ENCODE measurements around the gene MYH14.
A peak's percentile ranks its signal among the peaks of the same experiment; 100 is the strongest.

Gene MYH14

GRCh38 chr19:50195224-50195623 is 8.2 kb upstream of the MYH14 start:
- DNase-seq (ENCODE audit: low spot score): no peak

- DNase-seq (ENCODE audit: low spot score): no peak
Measured at GRCh38 chr19:50196322-50196932, 7.0 kb upstream of the MYH14 start.

GRCh38 chr19:50197348-50197747 is 6.1 kb upstream of the MYH14 start:
- DNase-seq (ENCODE audit: low spot score): no peak

GRCh38 chr19:50198431-50199258 is 4.8 kb upstream of the MYH14 start:
- DNase-seq (ENCODE audit: low spot score): peak; percentile 53

DNA sequence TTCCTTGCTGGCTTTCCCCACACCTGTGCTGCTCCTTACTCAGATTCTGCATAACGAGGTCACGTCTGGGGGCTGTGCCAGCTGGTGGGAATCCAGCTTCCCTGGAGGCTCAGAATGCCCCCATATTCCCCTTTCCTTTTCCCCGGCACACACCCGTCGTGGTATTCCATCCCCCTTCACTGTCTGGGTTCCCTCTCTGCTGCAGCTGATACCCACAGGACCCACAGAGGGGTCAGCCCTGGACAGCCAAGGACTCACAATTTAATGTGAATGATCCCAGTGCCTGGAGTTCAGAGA is 4.2 kb upstream of the MYH14 start:
- no peak for DNase-seq (ENCODE audit: low spot score)

- peak; percentile 38 for DNase-seq (ENCODE audit: low spot score)
Measured at GRCh38 chr19:50202386-50202785, 1.0 kb upstream of the MYH14 start.

DNA sequence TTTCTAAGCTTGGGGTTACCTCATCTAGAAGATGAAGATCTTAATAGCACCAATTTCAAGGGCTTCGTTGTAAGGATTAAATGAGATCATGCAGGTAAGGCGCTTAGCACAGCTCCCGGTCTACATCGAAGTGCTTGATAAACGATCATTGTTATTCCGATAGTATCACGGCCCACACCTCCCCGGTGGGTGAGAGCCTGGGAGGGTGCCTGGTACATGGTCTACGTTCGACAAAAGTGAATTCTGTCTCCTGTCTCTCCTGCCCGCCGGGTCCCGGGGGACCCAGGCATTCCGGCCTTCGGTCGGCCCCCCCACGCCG is 501 bp upstream of the MYH14 start:
- no peak for DNase-seq (ENCODE audit: low spot score)

GRCh38 chr19:50204081-50204428 is 633 bp downstream of the MYH14 start:
- DNase-seq (ENCODE audit: low spot score): no peak

DNA sequence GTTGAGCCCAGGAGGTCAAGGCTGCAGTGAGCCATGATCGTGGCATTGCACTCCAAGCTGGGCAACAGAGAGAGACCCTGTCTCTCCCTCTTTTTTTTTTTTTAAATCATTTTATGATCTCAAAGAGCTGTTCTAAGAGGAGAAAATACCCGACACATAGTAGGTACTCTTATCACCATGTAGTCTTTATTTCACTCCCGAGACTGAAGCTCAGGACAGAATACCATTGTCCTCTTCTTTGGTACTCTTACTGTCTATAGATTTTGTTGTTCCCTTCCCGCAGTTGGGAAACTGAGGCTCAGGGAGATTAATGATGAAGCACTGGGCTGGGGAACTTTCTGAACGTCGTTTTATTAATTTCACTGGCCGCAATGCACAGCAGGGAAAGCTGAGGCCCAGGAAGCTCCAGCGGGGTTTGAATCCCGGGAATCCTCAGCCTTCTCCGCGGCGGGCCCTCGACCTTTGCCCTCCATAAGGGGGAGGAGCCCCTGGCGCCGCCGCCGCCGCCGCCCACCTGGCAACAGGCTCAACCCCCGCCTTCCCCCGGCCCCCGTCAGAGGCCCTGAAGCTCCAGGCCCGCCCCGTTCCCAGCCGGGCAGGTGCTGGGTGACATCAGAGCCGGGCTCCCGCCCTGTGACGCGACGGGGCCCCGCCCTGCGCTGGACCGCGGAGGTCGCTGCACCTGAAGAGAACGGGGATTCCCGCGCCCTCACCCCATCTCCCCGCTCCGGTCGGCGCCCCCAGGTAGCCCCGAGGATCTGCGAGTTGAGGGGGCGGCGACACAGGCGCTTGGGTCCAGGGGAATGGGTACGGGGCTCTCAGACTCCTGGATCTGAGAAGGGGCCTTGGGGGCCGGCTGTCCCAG is 1.6 kb downstream of the MYH14 start:
- DNase-seq (ENCODE audit: low spot score): no peak

GRCh38 chr19:50205681-50206138 is 2.3 kb downstream of the MYH14 start:
- no peak for DNase-seq (ENCODE audit: low spot score)

GRCh38 chr19:50206191-50206590 is 2.8 kb downstream of the MYH14 start:
- no peak for DNase-seq (ENCODE audit: low spot score)

GRCh38 chr19:50207730-50208129 is 4.3 kb downstream of the MYH14 start:
- DNase-seq (ENCODE audit: low spot score): no peak

DNA sequence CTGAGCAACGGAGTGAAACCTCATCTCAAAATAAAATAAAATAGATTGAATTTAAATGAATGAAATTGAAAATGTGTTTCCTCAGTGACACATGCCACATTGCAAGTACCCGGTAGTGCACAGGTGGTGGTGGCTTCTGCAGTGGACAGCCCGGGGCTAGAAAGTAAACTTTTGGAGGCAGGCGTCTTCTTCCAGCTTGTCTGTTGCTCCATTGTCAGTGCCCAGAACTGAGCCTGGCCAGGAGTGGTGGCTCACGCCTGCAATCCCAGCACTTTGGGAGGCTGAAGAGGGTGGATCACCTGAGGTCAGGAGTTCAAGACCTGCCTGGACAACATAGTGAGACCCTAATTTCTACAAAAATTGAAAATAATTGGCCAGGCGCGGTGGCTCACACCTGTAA is 5.7 kb downstream of the MYH14 start:
- no peak for DNase-seq (ENCODE audit: low spot score)

GRCh38 chr19:50210425-50210824 is 7.0 kb downstream of the MYH14 start:
- no peak for DNase-seq (ENCODE audit: low spot score)

GRCh38 chr19:50213925-50214324 is 10.5 kb downstream of the MYH14 start:
- DNase-seq (ENCODE audit: low spot score): no peak

GRCh38 chr19:50214699-50215543 is 11.5 kb downstream of the MYH14 start:
- DNase-seq (ENCODE audit: low spot score): no peak

DNA sequence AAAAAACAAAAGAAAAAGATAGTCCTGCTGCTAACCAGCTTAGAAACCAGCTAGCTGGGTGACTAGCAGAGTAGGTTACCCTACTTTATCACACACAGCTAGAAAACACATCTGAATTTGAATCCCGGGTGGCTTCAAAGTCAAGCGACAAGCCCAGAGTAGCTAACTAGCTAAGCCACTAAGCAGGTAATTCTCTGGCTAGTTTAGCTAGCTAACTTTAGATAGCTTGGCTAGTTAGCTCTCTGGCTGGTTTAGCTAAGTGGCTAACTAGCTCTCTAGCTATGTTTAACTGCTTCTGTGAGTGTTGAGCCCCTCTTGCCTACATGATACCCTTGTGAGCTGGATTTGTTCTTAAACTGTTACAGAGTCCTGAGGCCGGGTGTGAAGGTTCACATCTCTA is 12.4 kb downstream of the MYH14 start:
- DNase-seq (ENCODE audit: low spot score): no peak

DNA sequence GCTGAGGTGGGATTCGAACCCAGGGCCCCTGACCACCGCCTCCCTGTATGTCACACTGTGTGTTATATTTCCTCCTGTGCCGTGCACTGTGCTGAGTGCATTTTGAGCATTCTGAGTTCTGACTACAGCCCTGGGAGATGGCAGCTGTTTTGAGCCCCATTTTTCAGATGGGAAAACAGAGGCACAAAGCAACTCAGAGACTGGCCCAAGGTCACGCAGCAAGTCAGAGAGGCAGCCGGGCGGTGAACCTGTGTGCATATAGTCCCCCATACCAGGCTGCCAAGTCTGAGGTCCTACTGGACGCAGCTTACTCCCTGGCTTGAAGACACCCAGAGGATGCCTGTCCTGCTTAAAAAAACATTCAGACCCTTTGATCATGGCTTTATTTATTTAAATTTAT is 17.7 kb downstream of the MYH14 start:
- DNase-seq (ENCODE audit: low spot score): no peak

DNA sequence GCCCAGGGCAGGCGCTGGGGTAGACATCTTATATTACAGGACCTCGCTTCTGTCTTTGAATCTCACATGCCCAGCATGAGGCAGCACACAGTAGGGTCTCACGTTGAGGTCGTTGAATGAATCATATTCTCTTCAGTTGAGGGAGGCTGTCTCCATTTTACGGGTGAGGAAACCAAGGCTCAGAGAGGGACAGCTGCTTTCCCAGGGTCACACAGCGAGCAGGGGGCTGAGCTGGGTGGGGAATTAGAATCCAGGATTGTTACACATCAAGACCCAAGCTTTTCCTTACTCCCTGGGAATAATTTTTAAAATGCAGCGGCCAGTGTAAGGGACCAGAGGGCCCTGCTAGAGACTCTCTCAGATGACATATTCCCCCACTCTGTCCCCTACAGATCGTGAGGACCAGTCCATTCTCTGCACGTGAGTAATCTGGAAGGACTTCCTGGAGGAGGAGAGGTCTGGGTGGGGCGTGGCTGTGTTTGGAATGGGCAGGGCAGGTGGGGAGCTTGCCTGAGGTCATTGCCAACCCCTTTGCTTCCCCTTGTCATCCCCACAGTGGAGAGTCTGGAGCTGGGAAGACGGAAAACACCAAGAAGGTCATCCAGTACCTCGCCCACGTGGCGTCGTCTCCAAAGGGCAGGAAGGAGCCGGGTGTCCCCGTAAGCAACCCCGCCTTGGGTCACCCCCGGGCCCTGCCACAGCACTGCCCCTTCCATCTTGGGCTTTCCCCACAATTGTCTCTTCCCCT is 19.4 kb downstream of the MYH14 start:
- no peak for DNase-seq (ENCODE audit: low spot score)

- DNase-seq (ENCODE audit: low spot score): no peak
Measured at GRCh38 chr19:50223439-50223716, 20.0 kb downstream of the MYH14 start.

DNA sequence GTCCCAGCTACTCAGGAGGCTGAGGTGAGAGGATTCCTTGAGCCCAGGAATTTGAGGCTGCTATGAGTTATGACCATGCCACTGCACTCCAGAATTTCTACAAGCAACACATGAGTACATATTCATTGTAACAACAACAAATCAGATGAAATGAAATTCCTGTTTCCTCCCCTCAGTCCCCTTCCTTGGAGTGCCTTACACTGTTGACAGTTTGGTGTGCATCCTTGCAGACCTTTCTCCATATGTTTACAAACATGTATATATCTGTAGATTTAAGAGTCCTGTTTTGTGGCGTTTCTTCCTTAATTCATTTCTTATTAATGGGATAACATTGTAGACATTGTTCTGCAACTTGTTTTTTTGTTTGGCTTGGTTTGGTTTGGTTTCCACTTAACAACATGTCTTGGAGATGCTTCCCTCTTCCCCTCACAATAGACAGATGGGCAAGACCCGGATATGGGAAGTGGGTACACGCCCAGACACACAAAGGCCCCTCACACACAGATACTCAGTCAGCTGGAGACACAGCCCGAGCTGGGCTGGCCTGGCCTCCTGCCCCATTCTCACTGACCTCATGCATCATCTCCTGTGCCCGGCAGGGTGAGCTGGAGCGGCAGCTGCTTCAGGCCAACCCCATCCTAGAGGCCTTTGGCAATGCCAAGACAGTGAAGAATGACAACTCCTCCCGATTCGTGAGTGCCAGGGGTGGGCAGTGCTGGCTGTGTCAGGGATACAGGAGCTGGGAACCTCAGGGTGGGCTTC is 21.7 kb downstream of the MYH14 start:
- peak; percentile 57 for DNase-seq (ENCODE audit: low spot score)
